GM12892 (cell line): ENCODE results near the gene ZDHHC7.

ENCODE experiments used
- POLR2A ChIP-seq: IDR thresholded peaks from 2 replicates; pipeline ENCODE4 v1.6.1; 2011; ENCODE audit warnings: low read depth, low read length, control low read depth
- POLR2AphosphoS5 ChIP-seq: IDR thresholded peaks from 2 replicates; pipeline ENCODE4 v1.6.1; 2011; ENCODE audit warnings: low read depth, low read length, control low read depth
- TAF1 ChIP-seq: IDR thresholded peaks from 2 replicates; pipeline ENCODE4 v1.6.1; 2011; ENCODE audit warnings: low read depth, mild to moderate bottlenecking, control low read depth, low read length, borderline replicate concordance

GRCh38 chr16:84992717-84993075, 18.6 kb downstream of the ZDHHC7 start:
- TF ChIP-seq POLR2A (no peak), TAF1 (no peak), POLR2AphosphoS5 (no peak)
